NCI-H446 (cell line): ENCODE results near the gene NT5C3A.

ENCODE experiments used
- DNase-seq, 2 experiments: peaks; one replicate each; lab custom pipeline; 2025; lab: John Stamatoyannopoulos, UW

Gene NT5C3A

DNA sequence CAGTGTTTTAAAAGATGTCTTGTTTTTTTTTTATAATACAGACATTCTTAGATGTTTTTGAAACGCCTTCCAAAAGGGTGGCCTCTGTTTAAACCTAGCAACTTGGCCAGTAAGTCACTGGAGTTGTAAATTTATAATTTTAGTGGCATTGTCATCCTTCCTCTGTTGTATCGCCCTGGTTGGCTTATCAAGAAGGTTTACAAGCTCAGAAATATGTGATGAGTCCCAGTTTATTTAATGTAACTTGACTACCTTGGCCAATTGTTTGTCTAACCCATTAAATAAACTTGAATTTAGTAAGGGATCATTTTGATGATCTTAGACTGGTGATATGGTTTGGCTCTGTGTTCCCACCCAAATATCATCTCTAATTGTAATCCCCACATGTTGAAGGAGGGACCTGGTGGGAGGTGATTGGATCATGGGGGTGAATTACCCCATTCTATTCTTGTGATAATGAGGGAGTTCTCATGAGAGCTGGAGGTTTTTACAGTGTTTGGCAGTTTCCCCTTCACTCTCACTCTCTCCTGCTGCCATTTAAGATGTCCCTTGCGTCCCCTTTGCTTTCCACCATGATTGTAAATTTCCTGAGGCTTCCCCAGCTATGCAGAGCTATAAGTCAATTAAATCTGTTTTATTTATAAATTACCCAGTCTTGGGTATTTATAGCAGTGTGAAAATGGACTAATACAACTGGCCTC is 13.4 kb upstream of the NT5C3A start:
- DNase-seq, result no peak

- no peak for DNase-seq
Observed at GRCh38 chr7:33073243-33073642, 10.7 kb upstream of the NT5C3A start.

DNA sequence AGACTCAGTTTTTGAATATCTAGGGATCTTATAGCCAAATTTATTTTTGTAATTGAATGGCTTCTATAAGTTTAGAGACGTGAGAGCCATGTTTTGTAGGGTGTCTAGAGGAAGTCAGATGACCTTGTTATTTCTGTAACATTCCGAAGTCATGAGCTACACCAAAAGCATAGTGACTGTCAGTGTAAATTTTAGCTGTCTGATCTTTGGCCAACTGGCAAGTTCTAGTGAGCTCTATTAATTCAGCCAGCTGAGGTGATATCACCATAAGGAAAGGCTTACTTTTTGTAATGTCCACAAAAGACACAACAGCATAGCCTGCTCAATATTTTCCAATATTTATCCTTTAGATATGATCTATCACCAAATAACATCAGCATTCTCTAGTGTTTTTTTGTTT is 9.9 kb upstream of the NT5C3A start:
- peak in 1 of 2 experiments; percentile 17 for DNase-seq

- DNase-seq, result no peak
Observed at GRCh38 chr7:33070831-33071230, 8.3 kb upstream of the NT5C3A start.

GRCh38 chr7:33070277-33070676 is 7.7 kb upstream of the NT5C3A start:
- no peak for DNase-seq

DNA sequence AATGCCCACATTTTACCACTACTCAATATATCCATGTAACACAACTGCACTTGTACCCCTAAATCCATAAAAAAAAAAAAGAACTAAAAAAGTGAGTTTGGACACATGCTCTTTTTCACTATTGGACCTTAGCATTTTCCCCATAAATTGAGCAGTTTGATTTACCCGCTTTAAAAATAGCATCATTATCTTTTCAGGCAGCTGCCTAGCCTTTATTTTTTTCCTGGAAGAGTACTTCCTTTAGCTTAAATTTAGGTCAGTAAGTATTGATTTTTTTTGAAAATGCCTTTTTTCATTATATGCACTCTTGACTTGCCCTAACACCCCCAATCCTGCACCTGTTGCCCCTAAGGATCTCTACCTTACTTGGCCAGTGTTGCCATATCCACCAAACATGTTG is 5.3 kb upstream of the NT5C3A start:
- no peak for DNase-seq

GRCh38 chr7:33066771-33067170 is 4.2 kb upstream of the NT5C3A start:
- DNase-seq, result no peak

GRCh38 chr7:33065981-33066380 is 3.4 kb upstream of the NT5C3A start:
- DNase-seq, result no peak

GRCh38 chr7:33062782-33063443 is 337 bp upstream of the NT5C3A start:
- peak; percentile 93 to 95 for DNase-seq

DNA sequence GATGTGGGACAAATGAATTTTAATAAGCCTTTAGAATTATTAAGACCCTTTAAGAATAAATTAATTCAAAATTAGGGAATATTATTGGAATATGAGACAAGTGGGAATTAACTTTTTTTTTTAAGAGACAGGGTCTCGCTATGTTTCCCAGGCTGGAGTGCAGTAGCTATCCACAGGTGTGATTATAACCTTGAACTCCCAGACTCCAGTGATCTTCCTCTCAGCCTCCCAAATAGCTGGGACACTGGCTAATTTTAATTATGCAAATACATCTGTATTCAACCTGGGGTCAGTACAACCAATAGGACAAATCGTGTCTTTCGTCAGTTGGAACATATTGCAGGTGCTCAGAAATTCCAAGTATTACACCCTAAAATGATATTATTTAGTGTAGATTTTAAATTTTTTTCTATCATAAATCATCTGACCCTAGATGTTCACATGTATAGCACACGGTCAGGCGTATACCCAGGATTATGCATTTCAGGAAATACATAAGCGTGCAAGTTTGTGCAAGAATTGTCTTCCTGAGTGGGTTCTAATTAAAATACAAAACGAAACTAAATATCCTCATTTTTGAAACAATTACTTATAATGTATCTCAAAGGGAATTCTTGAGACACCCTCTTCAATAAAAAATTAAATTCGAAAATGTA is 1.2 kb downstream of the NT5C3A start:
- DNase-seq, result no peak

DNA sequence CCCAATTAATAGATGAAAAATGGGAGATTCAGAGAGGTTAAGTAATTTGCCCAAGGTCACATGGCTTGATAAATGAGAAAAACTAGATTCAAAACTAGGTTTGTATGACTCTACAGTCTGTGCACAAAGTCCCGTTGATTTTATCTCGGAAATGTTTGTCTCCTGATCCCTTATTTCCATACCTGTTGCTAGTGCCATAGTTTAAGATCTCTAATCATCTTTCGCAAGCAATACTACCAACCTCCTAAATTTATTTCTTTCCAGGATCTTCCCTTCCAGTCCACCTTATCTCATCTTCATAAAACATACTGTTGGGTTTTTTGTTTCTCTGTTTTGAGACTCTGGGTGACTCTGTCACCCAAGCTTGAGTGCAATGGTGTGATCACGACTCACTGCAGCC is 2.9 kb downstream of the NT5C3A start:
- DNase-seq, result no peak

DNA sequence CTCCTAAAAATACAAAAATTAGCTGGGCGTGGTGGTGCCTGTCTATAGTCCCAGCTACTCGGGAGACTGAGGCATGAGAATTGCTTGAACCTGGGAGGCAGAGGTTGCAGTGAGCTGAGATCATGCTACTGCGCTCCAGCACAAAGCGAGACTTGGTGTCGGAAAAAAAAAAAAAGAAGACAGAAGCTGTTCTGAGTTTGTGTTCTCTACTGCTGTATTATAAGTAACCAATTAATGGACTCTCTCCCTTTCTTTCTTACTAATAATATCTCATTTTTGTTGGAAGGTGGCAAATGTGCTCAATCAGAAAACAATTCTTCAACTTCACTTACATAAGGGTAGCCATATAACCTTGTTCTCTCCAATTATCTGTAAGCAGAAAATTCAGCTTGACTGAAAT is 7.4 kb downstream of the NT5C3A start:
- no peak for DNase-seq

GRCh38 chr7:33054261-33054964 is 8.2 kb downstream of the NT5C3A start:
- DNase-seq, result no peak

DNA sequence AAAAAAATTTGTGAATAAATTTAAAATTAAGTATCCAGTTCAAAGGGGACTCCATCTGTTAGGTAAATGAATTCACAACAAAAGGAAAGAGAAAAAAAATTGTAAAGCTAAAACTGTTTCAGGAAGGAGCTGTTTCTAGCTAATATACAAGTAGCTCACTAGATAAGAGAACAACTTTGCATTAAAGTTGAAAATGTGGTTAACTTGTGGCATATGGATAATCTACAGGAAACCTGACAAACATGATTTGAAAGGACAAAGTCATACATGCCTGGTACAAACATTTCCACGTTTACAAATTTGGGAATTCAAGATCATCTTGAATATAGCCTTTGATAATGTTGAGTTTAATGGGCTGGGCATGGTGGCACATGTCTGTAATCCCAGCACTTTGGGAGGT is 8.9 kb downstream of the NT5C3A start:
- no peak for DNase-seq

GRCh38 chr7:33050535-33051318 is 11.8 kb downstream of the NT5C3A start:
- DNase-seq, result peak in 1 of 2 experiments; percentile 31

DNA sequence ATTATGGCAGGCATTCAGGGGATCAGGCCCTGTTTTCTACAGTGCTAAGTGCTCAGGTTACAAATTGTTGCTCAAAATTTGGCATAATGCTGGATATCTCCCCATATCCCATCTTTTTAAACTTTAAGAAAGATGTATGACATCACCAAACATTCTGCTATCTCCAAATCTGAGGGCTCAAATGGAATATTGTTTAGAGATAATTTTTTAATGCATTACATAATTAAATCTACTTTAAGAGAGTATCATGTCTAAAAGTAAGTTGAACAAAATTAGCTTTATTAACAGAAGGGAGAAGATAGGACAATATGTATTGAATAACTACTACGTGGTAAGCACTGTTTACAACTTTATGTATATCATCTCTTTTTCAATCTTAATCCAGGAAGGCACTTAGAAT is 13.9 kb downstream of the NT5C3A start:
- DNase-seq, result no peak

DNA sequence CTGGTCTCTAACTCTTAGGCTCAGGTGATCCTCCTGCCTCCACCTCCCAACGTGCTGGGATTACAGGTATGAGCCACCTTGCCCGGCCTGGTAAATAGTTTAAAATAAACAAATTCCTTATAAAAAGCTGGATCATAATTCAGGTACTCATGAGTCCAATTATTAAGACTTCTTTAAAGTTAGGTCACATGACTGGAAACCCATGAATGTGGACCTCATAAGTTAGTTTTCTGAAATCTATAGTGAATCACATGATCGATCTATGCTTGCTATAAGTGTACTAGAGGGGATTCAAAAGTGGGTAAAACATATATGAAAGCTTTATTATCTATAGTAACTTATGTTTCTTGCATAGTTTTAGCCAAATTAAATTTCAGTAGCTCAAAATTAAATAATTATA is 14.3 kb downstream of the NT5C3A start:
- DNase-seq, result no peak

- DNase-seq, result no peak
Observed at GRCh38 chr7:33044986-33045385, 17.6 kb downstream of the NT5C3A start.

GRCh38 chr7:33044401-33044718 is 18.2 kb downstream of the NT5C3A start:
- DNase-seq, result no peak

DNA sequence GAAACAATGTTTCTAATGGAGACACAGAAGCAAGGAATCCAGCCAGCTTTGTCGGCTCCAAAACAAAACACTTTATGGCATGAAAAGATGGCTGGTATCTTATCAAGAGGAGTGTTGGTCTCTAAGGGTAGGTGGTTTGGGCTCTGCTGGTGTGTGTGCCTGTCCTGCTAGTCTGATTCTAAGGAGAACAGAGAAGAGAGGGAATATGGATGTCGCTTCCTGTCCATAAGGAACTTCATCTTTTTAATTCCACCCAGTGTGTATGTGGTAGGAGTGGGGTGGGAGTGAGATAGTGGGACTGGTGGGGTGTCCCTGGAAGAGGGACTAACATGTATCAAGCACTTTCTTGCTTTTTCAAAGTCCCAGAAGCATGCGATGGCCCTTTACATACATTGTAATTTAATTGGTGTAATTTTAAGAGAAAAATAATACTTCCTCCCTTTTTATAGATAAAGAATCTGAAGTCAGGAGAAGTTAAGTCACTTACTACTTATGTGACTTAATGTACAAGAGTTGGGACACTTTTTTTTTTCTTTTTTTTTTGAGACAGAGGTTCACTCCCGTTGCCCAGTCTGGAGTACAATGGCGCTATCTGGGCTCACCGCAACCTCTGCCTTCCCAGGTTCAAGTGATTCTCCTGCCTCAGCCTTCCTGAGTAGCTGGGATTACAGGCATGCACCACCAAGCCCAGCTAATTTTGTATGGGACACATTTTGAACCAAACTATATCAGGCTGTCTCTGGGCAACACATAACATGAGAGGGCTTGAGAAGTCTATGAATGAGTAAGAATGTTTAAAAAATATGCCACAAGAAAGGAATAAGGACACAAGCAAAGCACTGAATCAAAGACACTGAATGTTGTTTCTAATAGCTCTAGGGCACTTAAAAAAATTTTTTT is 18.8 kb downstream of the NT5C3A start:
- no peak for DNase-seq
